K562 (cell line): Measurements from ENCODE around the gene TINAGL1. TPM values are rescaled to one million over a fixed set of nuclear protein-coding genes. Genes with fewer than 3 reads are reported as not detected.

Experiments
- ATAC-seq: fragments of 200-7000 bp; cut with Tn5 transposase; 3 replicates; pipeline ENCODE4 v1.9.1; 2020; ENCODE audit warnings: moderate library complexity
- BruUV-seq: library from RNA; stranded (reverse); fragments of 400-500 nt; replicated peaks from 2 replicates; lab custom pipeline; 2021; lab: Mats Ljungman, UMichigan
- CTCF ChIA-PET: fragments of 300-600 bp; formaldehyde crosslinking; extraction: SDS; loops from one replicate; lab custom pipeline; 2021; ENCODE audit warnings: low intra/inter-chr PET ratio; lab: Yijun Ruan, JAX
- POLR2A ChIA-PET: fragments of 300-600, 350-650 bp; sonication (Branson Sonifier 250); formaldehyde crosslinking; extraction: SDS; loops from one replicate; lab custom pipeline; 2021; ENCODE audit warnings: antibody characterized with exemption, inconsistent platforms; lab: Yijun Ruan, JAX
- DNase-seq, 4 experiments: peaks; one replicate each; pipeline versions ENCODE4 v3.0.0 to v3.0.0-alpha.2; 2011 to 2018; ENCODE audit warnings: low spot score in 3 of 4, mixed read lengths in 3 of 4; ENCODE audit errors: extremely low read depth in 1 of 4
- FAIRE-seq: peaks from 2 replicates; lab custom pipeline; 2011; peaks lifted over from hg19 to GRCh38; lab: Jason Lieb, UNC
- H2AFZ ChIP-seq: 2 replicates; pipeline ENCODE4 v1.6.0; 2011; ENCODE audit warnings: low read depth, low read length, control low read depth, inconsistent platforms
- H3K27ac ChIP-seq: fragments of 200-600 bp; 3 replicates; pipeline ENCODE4 v1.8.0; 2011; ENCODE audit warnings: low read depth, mild to moderate bottlenecking, control low read depth, inconsistent platforms, low read length, moderate library complexity, mixed read lengths; ENCODE audit errors: extremely low read depth
- H3K27me3 ChIP-seq, 2 experiments: fragments of 300-600 bp in 1 of 2; 2 replicates in 1 of 2; 3 replicates in 1 of 2; pipeline versions ENCODE4 v1.6.0 to v1.8.0; 2011; ENCODE audit warnings: inconsistent platforms in 2 of 2, low read length in 2 of 2, mild to moderate bottlenecking in 1 of 2, mixed read lengths in 1 of 2, moderate library complexity in 1 of 2; ENCODE audit not compliant: control insufficient read depth in 2 of 2, insufficient read depth in 2 of 2
- H3K36me3 ChIP-seq: fragments of 300-600 bp; 3 replicates; pipeline ENCODE4 v1.8.0; 2011; ENCODE audit warnings: mild to moderate bottlenecking, low read length, inconsistent platforms; ENCODE audit not compliant: control insufficient read depth, insufficient read depth
- H3K4me1 ChIP-seq, 2 experiments: fragments of 200-600 bp in 1 of 2; replicated peaks in 1 of 2; 2 replicates in 1 of 2; 3 replicates in 1 of 2; pipeline versions ENCODE4 v1.5.1 to v1.8.0; 2011; ENCODE audit warnings: inconsistent platforms in 2 of 2, low read length in 2 of 2, mild to moderate bottlenecking in 1 of 2, mixed read lengths in 1 of 2, moderate library complexity in 1 of 2; ENCODE audit not compliant: control insufficient read depth in 2 of 2, insufficient read depth in 2 of 2
- H3K4me2 ChIP-seq: 2 replicates; pipeline ENCODE4 v1.6.1; 2011; ENCODE audit warnings: low read length, control low read depth, inconsistent platforms, mixed read lengths; ENCODE audit not compliant: insufficient read depth
- H3K4me3 ChIP-seq: fragments of 200-600 bp; sonication (generic), shearing (Covaris generic); 2 replicates; pipeline ENCODE4 v1.5.1; 2016; ENCODE audit warnings: control low read depth, inconsistent platforms
- H3K79me2 ChIP-seq: fragments of 200-600 bp; 3 replicates; pipeline ENCODE4 v1.8.0; 2011; ENCODE audit warnings: low read length, inconsistent platforms; ENCODE audit not compliant: control insufficient read depth, insufficient read depth
- H3K9ac ChIP-seq, 2 experiments: 2 replicates each; pipeline versions ENCODE4 v1.6.0 to v1.6.1; 2011; ENCODE audit warnings: low read depth in 2 of 2, low read length in 2 of 2, control low read depth in 1 of 2, inconsistent platforms in 1 of 2, mild to moderate bottlenecking in 1 of 2, mixed read lengths in 1 of 2; ENCODE audit not compliant: insufficient read depth in 1 of 2
- H3K9me1 ChIP-seq: one replicate; pipeline ENCODE4 v1.6.0; 2011; ENCODE audit warnings: inconsistent platforms, mild to moderate bottlenecking, low read length, moderate library complexity; ENCODE audit not compliant: control insufficient read depth, insufficient read depth
- H3K9me3 ChIP-seq: replicated peaks from 2 replicates; pipeline ENCODE4 v1.5.1; 2011; ENCODE audit warnings: low read depth, low read length, inconsistent platforms; ENCODE audit not compliant: control insufficient read depth, insufficient read depth
- H4K20me1 ChIP-seq: replicated peaks from 2 replicates; pipeline ENCODE4 v1.6.1; 2011; ENCODE audit warnings: low read length, inconsistent platforms, mixed read lengths; ENCODE audit not compliant: control insufficient read depth, insufficient read depth
- BCLAF1 ChIP-seq, 2 experiments: fragments of 450-650 bp in 1 of 2; IDR thresholded peaks; 2 replicates each; pipeline ENCODE4 v1.6.1; 2011 to 2017; ENCODE audit warnings: low read depth in 2 of 2, antibody characterized with exemption in 1 of 2, borderline replicate concordance in 1 of 2, low read length in 1 of 2, mild to moderate bottlenecking in 1 of 2, mixed read lengths in 1 of 2; ENCODE audit not compliant: control insufficient read depth in 1 of 2
- CEBPB ChIP-seq: fragments of 450-650 bp; IDR thresholded peaks from 2 replicates; pipeline ENCODE4 v1.6.1; 2016; ENCODE audit warnings: missing genetic modification characterization, missing compliant biosample characterization
- CEBPG ChIP-seq, 3 experiments: fragments of 200-800 bp in 1 of 3; sonication (Bioruptor generic) in 1 of 3; sonication (generic) in 1 of 3; formaldehyde crosslinking in 1 of 3; IDR thresholded peaks in 2 of 3; conservative IDR thresholded peaks in 1 of 3; 2 replicates each; pipeline versions ENCODE4 v1.6.1 to v1.8.0; 2016 to 2022; ENCODE audit warnings: missing compliant biosample characterization in 2 of 3, missing genetic modification characterization in 2 of 3, mild to moderate bottlenecking in 1 of 3, missing genetic modification reagents in 1 of 3
- ELF2 ChIP-seq: fragments of 250-450 bp; sonication (Bioruptor Pico); IDR thresholded peaks from 2 replicates; pipeline ENCODE4 v1.5.0; 2021; ENCODE audit warnings: mild to moderate bottlenecking
- ERF ChIP-seq: fragments of 450-650 bp; formaldehyde crosslinking; IDR thresholded peaks from 2 replicates; pipeline ENCODE4 v1.4.0; 2020; ENCODE audit warnings: mild to moderate bottlenecking, mixed read lengths
- MBD1 ChIP-seq: fragments of 250-450 bp; sonication (Bioruptor Pico); IDR thresholded peaks from 2 replicates; pipeline ENCODE4 v1.8.0; 2022; ENCODE audit warnings: inconsistent platforms
- ZBTB1 ChIP-seq: sonication (generic); formaldehyde crosslinking; IDR thresholded peaks from 2 replicates; pipeline ENCODE4 v1.8.1; 2023; ENCODE audit warnings: missing genetic modification reagents, low read depth, mild to moderate bottlenecking, borderline replicate concordance
- ZHX1 ChIP-seq: fragments of 150-350 bp; conservative IDR thresholded peaks from 2 replicates; pipeline ENCODE4 v1.6.1; 2014; ENCODE audit warnings: low read length
- ZNF175 ChIP-seq: fragments of 200-800 bp; sonication (Bioruptor generic); IDR thresholded peaks from 2 replicates; pipeline ENCODE4 v1.6.1; 2016; ENCODE audit warnings: low read depth, mild to moderate bottlenecking, missing genetic modification characterization, missing compliant biosample characterization
- WGBS: fragments of 100-300 bp; shearing (Covaris generic); methylation state at CpG from one replicate; pipeline ENCODE4 v1.1.6; 2016; ENCODE audit warnings: low coverage, mixed read lengths; ENCODE audit not compliant: insufficient coverage; ENCODE audit errors: missing lambda C conversion rate; 5-methylcytosine and 5-hydroxymethylcytosine counted together
- in situ Hi-C: fragments of 300-500 bp; cut with MboI; formaldehyde crosslinking; loops from 4 replicates; pipeline ENCODE4 v1.15.0; 2018; ENCODE audit warnings: inconsistent platforms, mixed read lengths
- intact Hi-C: fragments of 100-400 bp; cut with micrococcal nuclease; formaldehyde crosslinking; loops from 2 replicates; pipeline ENCODE4 v1.14.2; 2022
- polyA plus RNA-seq, 8 experiments: library from polyadenylated mRNA; depleted of rRNA in 4 of 8; stranded (reverse) in 5 of 8; unstranded in 3 of 8; fragments of >200 nt; fragmentation: Nextera tagmentation in 2 of 8; fragmentation: Illumina TruSeq in 1 of 8; extraction: Ambion mirVana in 2 of 8; extraction: Trizol in 1 of 8; gene quantifications; 2 replicates each; pipeline versions ENCODE4 v1.2.1 to v1.2.3, GENCODE V29; 2011 to 2014; ENCODE audit warnings: inconsistent platforms in 1 of 8, missing spikeins in 1 of 8
- total RNA-seq, 7 experiments: library from RNA; depleted of rRNA in 6 of 7; stranded (reverse); fragments of >200 nt in 6 of 7; fragmentation: Illumina TruSeq in 2 of 7; extraction: Trizol in 2 of 7; gene quantifications; 2 replicates each; pipeline versions ENCODE4 v1.2.1 to v1.2.3, GENCODE V29; 2011 to 2021; ENCODE audit warnings: low replicate concordance in 1 of 7

The TINAGL1 gene
- total and polyA plus RNA-seq, 9 of the 15 experiments (the other 6 are each of a cell fraction or from before 2014, with no cell fraction given) = 0.04 to 1.2 (median 0.07) TPM; not detected in 4

- H3K36me3 ChIP-seq = no peaks in the 10 kb centered on the region
- no peak overlapping the region for H3K27ac ChIP-seq
- H3K27me3 ChIP-seq = peaks cover 7 to 59% of the 10 kb centered on the region in 2 experiments; a peak in 3 of 5 replicates
- H3K9ac ChIP-seq = peak overlapping the region in 1 of 2 experiments; percentile 38; a peak in 2 of 4 replicates
- H3K9me3 ChIP-seq = no peaks in the 10 kb centered on the region
- intact Hi-C loops (no loop called here), in situ Hi-C loops (no loop called here)
- ChIA-PET CTCF (no interaction called here), POLR2A (interaction anchor here (0.6 to 1.5 kb wide), 2 partner anchors 14 to 51 kb away, joined by 3 to 5 read pairs; no protein-coding TSS in a partner anchor)
- WGBS = 17% methylated on average over 11 of the region's 11 CpGs
- no peak for ATAC-seq
- TF ChIP-seq ZNF175 = no peak
- TF ChIP-seq CEBPG (CRISPR knock-in tag; IDR thresholded peaks at IDR 0.05) = peak; percentile 40; the same call in 1 of the 2 replicates
- TF ChIP-seq CEBPG (tag; conservative IDR thresholded peaks at IDR 0.05 in 1 of 2, IDR thresholded peaks at IDR 0.05 in 1 of 2) = no peak
- no peak for TF ChIP-seq MBD1 (CRISPR knock-in tag)
- TF ChIP-seq ZHX1 = no peak
- no peak for TF ChIP-seq BCLAF1 (IDR thresholded peaks at IDR 0.05; ENCODE audit: borderline replicate concordance in 1 of 2, control insufficient read depth in 1 of 2, low read depth in 2 of 2, low read length in 1 of 2)
- TF ChIP-seq ZBTB1 (CRISPR knock-in tag) = 0 out of 2 replicates have a peak, but pooled peaks have one; percentile 9
- no peak for TF ChIP-seq ELF2 (CRISPR knock-in tag)
- TF ChIP-seq ERF (CRISPR knock-in tag) = no peak
- TF ChIP-seq CEBPB (tag) = peak; percentile 85
- peak in 3 of 4 experiments; percentile 7 to 14 (median 12) for DNase-seq
- H3K79me2 ChIP-seq = no peaks in the 10 kb centered on the region
- H4K20me1 ChIP-seq = peaks cover 41% of the 10 kb centered on the region
- H3K4me1 ChIP-seq = peaks cover 22 to 41% of the 10 kb centered on the region in 2 experiments
- H2AFZ ChIP-seq = no peak overlapping the region
- no peak overlapping the region for H3K4me3 ChIP-seq
- peaks cover 3% of the 10 kb centered on the region for H3K9me1 ChIP-seq
- no TSS peak for BruUV-seq
- no peak overlapping the region for H3K4me2 ChIP-seq
- no peak for FAIRE-seq
These were observed 760 bp upstream of the TINAGL1 start for GRCh38 chr1:31575369-31576140.
